Stimulated activated naive CD8-positive, alpha-beta T cell treated with anti-CD3 and anti-CD28 coated beads, Interleukin-15, amount 100 ng/mL, for 72 hours (primary cell): ENCODE data around the gene ZEB2.

Experiments
- ATAC-seq: fragments of 150-1000 bp; cut with Tn5 transposase; 2 replicates; pipeline ENCODE4 v1.10.0; 2021; ENCODE audit warnings: mild to moderate bottlenecking, moderate library complexity
- DNase-seq, 2 donors: peaks; one replicate each; pipeline ENCODE4 v3.0.0; 2021 to 2022
- H3K27ac Mint-ChIP-seq, 2 donors: one replicate each; pipeline ENCODE4 v1.8.0; 2022; ENCODE audit warnings: mild to moderate bottlenecking in 2 of 2, mixed read lengths in 2 of 2, moderate library complexity in 2 of 2
- H3K27me3 Mint-ChIP-seq: one replicate; pipeline ENCODE4 v1.8.0; 2022; ENCODE audit warnings: mixed read lengths
- H3K4me1 Mint-ChIP-seq: one replicate; pipeline ENCODE4 v1.8.0; 2022; ENCODE audit warnings: mild to moderate bottlenecking, mixed read lengths
- H3K4me3 Mint-ChIP-seq, 2 donors: one replicate each; pipeline ENCODE4 v1.8.0; 2022; ENCODE audit warnings: mild to moderate bottlenecking in 2 of 2, mixed read lengths in 2 of 2, moderate library complexity in 1 of 2
- H3K9me3 Mint-ChIP-seq, 2 donors: one replicate each; pipeline ENCODE4 v1.8.0; 2022; ENCODE audit warnings: mixed read lengths in 2 of 2

The ZEB2 gene

GRCh38 chr2:144519934-144520731, at the start of gene ZEB2:
Gene ZEB2 (minus strand): TSS chr2:144520119. CDS start chr2:144517350, 2,769 bp downstream.
- no peaks in the 10 kb centered on the region for H3K9me3 Mint-ChIP-seq
- peak within 1 kb of the TSS; percentile 41 to 52 for H3K4me3 Mint-ChIP-seq
- H3K27ac Mint-ChIP-seq, result no peak within 1 kb of the TSS
- ATAC-seq, result peak; percentile 28
- peaks cover 36% of the 10 kb centered on the region for H3K4me1 Mint-ChIP-seq
- peaks cover 32% of the 10 kb centered on the region for H3K27me3 Mint-ChIP-seq
- peak; percentile 38 to 54 for DNase-seq

- DNase-seq (no peak), ATAC-seq (no peak)
- H3K4me3 Mint-ChIP-seq, result no peak overlapping the region
- H3K27ac Mint-ChIP-seq, result no peak overlapping the region
- no peaks in the 10 kb centered on the region for H3K9me3 Mint-ChIP-seq
- no peaks in the 10 kb centered on the region for H3K27me3 Mint-ChIP-seq
- H3K4me1 Mint-ChIP-seq, result peaks cover 22% of the 10 kb centered on the region
These were observed 47.8 kb upstream of the ZEB2 start for GRCh38 chr2:144567745-144568144.

- H3K27ac Mint-ChIP-seq, result no peak overlapping the region
- no peaks in the 10 kb centered on the region for H3K27me3 Mint-ChIP-seq
- peaks cover 10% of the 10 kb centered on the region for H3K4me1 Mint-ChIP-seq
- H3K4me3 Mint-ChIP-seq, result no peak overlapping the region
- ATAC-seq (no peak), DNase-seq (no peak)
- no peaks in the 10 kb centered on the region for H3K9me3 Mint-ChIP-seq
These were observed 46.5 kb upstream of the ZEB2 start for GRCh38 chr2:144566448-144566847.

GRCh38 chr2:144560251-144560650, 40.3 kb upstream of the ZEB2 start:
- Mint-ChIP-seq H3K9me3 (no peaks in the 10 kb centered on the region), H3K4me1 (no peaks in the 10 kb centered on the region), H3K4me3 (no peak overlapping the region), H3K27me3 (peaks cover 9% of the 10 kb centered on the region), H3K27ac (no peak overlapping the region)
- no peak for DNase-seq
- no peak for ATAC-seq

- DNase-seq (no peak), ATAC-seq (no peak)
- Mint-ChIP-seq H3K4me3 (no peak overlapping the region), H3K27ac (no peak overlapping the region), H3K4me1 (no peaks in the 10 kb centered on the region), H3K27me3 (peaks cover 9% of the 10 kb centered on the region), H3K9me3 (no peaks in the 10 kb centered on the region)
These were observed 39.8 kb upstream of the ZEB2 start for GRCh38 chr2:144559681-144560080.

- no peak for ATAC-seq
- H3K27ac Mint-ChIP-seq, result no peak overlapping the region
- H3K4me3 Mint-ChIP-seq, result no peak overlapping the region
- no peaks in the 10 kb centered on the region for H3K4me1 Mint-ChIP-seq
- DNase-seq, result no peak
- H3K9me3 Mint-ChIP-seq, result no peaks in the 10 kb centered on the region
- H3K27me3 Mint-ChIP-seq, result peaks cover 9% of the 10 kb centered on the region
These were observed 39.3 kb upstream of the ZEB2 start for GRCh38 chr2:144559242-144559641.

GRCh38 chr2:144554492-144555210, 34.7 kb upstream of the ZEB2 start:
- no peak for DNase-seq
- no peak overlapping the region for H3K27ac Mint-ChIP-seq
- no peak overlapping the region for H3K4me3 Mint-ChIP-seq
- ATAC-seq, result no peak
- H3K27me3 Mint-ChIP-seq, result peaks cover 7% of the 10 kb centered on the region
- H3K4me1 Mint-ChIP-seq, result peaks cover 14% of the 10 kb centered on the region
- no peaks in the 10 kb centered on the region for H3K9me3 Mint-ChIP-seq

- Mint-ChIP-seq H3K27me3 (no peaks in the 10 kb centered on the region), H3K9me3 (no peaks in the 10 kb centered on the region), H3K4me3 (no peak overlapping the region), H3K27ac (no peak overlapping the region), H3K4me1 (peaks cover 17% of the 10 kb centered on the region)
- peak; percentile 88 for ATAC-seq
- peak in 1 of 2 donors; percentile 10 for DNase-seq
These were observed 33.5 kb upstream of the ZEB2 start for GRCh38 chr2:144553379-144553778.

- ATAC-seq, result no peak
- Mint-ChIP-seq H3K4me1 (peaks cover 22% of the 10 kb centered on the region), H3K4me3 (no peak overlapping the region), H3K27ac (peak overlapping the region in 1 of 2 donors; percentile 36), H3K27me3 (peaks cover 2% of the 10 kb centered on the region), H3K9me3 (no peaks in the 10 kb centered on the region)
- DNase-seq, result no peak
These were observed 32.9 kb upstream of the ZEB2 start for GRCh38 chr2:144552821-144553220.

- H3K27ac Mint-ChIP-seq, result peak overlapping the region in 1 of 2 donors; percentile 20
- no peak overlapping the region for H3K4me3 Mint-ChIP-seq
- ATAC-seq (no peak), DNase-seq (no peak)
- no peaks in the 10 kb centered on the region for H3K9me3 Mint-ChIP-seq
- H3K4me1 Mint-ChIP-seq, result peaks cover 22% of the 10 kb centered on the region
- H3K27me3 Mint-ChIP-seq, result peaks cover 14% of the 10 kb centered on the region
These were observed 31.0 kb upstream of the ZEB2 start for GRCh38 chr2:144550911-144551310.

GRCh38 chr2:144550084-144550483, 30.2 kb upstream of the ZEB2 start:
- ATAC-seq (no peak), DNase-seq (no peak)
- H3K27me3 Mint-ChIP-seq, result peaks cover 14% of the 10 kb centered on the region
- H3K4me1 Mint-ChIP-seq, result peaks cover 22% of the 10 kb centered on the region
- H3K4me3 Mint-ChIP-seq, result no peak overlapping the region
- H3K27ac Mint-ChIP-seq, result no peak overlapping the region
- no peaks in the 10 kb centered on the region for H3K9me3 Mint-ChIP-seq

- H3K4me3 Mint-ChIP-seq, result no peak overlapping the region
- DNase-seq (peak in 1 of 2 donors; percentile 15), ATAC-seq (peak; percentile 90)
- H3K27ac Mint-ChIP-seq, result no peak overlapping the region
- H3K4me1 Mint-ChIP-seq, result peaks cover 21% of the 10 kb centered on the region
- peaks cover 14% of the 10 kb centered on the region for H3K27me3 Mint-ChIP-seq
- no peaks in the 10 kb centered on the region for H3K9me3 Mint-ChIP-seq
These were observed 28.7 kb upstream of the ZEB2 start for GRCh38 chr2:144548532-144549191.

- Mint-ChIP-seq H3K4me1 (peaks cover 15% of the 10 kb centered on the region), H3K4me3 (no peak overlapping the region), H3K9me3 (no peaks in the 10 kb centered on the region), H3K27me3 (peaks cover 14% of the 10 kb centered on the region), H3K27ac (no peak overlapping the region)
- ATAC-seq (no peak), DNase-seq (no peak)
These were observed 28.2 kb upstream of the ZEB2 start for GRCh38 chr2:144548088-144548487.

- H3K4me1 Mint-ChIP-seq, result peaks cover 10% of the 10 kb centered on the region
- ATAC-seq (no peak), DNase-seq (no peak)
- no peak overlapping the region for H3K27ac Mint-ChIP-seq
- peaks cover 14% of the 10 kb centered on the region for H3K27me3 Mint-ChIP-seq
- H3K4me3 Mint-ChIP-seq, result no peak overlapping the region
- no peaks in the 10 kb centered on the region for H3K9me3 Mint-ChIP-seq
These were observed 27.6 kb upstream of the ZEB2 start for GRCh38 chr2:144547494-144547893.

GRCh38 chr2:144546933-144547332, 27.0 kb upstream of the ZEB2 start:
- Mint-ChIP-seq H3K27me3 (peaks cover 14% of the 10 kb centered on the region), H3K27ac (no peak overlapping the region), H3K4me1 (peaks cover 8% of the 10 kb centered on the region), H3K9me3 (no peaks in the 10 kb centered on the region), H3K4me3 (no peak overlapping the region)
- DNase-seq (no peak), ATAC-seq (no peak)

GRCh38 chr2:144545787-144546186, 25.9 kb upstream of the ZEB2 start:
- DNase-seq (no peak), ATAC-seq (no peak)
- H3K4me1 Mint-ChIP-seq, result peaks cover 8% of the 10 kb centered on the region
- no peak overlapping the region for H3K27ac Mint-ChIP-seq
- peaks cover 14% of the 10 kb centered on the region for H3K27me3 Mint-ChIP-seq
- H3K9me3 Mint-ChIP-seq, result no peaks in the 10 kb centered on the region
- no peak overlapping the region for H3K4me3 Mint-ChIP-seq
